ENCODE results near the gene KITLG.
"Not testable (repeated sequence)": the region's sequence is repeated elsewhere in the genome, so short reads cannot be mapped to it uniquely, and the experiment has no call there.

The KITLG gene

DNA sequence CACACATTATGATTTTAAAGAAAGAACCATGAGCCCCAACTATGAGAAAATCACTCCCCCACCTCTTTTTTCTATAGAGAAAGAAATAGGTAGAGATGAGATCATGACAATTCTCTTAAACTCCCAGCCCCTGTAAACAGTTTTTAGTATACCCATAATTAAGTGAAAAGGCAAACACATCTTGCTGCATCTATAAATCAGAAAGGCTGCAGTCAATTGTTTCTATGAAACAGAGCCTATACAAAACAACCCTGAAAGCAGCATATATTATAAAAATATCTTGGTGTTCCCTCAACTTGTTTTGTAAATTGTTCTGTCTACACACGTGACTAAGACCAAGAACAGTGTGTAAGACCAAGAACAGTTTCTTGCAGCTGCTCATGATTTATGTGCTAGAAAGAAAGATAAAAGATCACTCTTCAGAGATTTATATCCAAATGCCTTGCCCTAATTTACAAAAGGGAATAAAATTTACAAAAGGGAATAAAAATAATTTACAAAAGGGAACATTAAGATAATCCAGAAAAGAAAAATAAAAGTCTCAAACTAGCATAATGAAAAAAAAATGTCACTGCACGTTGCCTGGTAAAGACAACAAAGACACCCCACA is 4.8 kb downstream of the KITLG start:
- no peak for DNase-seq

DNA sequence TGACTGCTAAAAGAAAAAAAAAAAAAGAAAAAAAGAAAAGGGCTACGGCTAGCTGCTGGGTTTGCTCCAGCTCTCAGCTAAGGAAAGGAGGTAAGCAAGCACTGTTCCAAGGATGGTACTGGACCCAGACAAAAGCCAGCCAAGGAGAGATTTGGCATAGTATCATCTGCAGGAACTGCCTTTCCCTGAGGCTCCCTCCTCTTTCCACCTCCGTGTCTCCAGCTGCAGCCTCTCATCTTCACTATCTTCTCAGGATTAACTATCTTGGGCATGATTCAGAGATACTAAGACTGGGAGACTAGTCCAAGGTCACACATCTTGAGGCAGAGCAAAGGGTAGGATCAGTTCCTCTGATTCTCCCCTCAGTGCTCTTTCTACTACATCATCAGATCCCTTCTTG is 6.0 kb downstream of the KITLG start:
- DNase-seq = no peak

DNA sequence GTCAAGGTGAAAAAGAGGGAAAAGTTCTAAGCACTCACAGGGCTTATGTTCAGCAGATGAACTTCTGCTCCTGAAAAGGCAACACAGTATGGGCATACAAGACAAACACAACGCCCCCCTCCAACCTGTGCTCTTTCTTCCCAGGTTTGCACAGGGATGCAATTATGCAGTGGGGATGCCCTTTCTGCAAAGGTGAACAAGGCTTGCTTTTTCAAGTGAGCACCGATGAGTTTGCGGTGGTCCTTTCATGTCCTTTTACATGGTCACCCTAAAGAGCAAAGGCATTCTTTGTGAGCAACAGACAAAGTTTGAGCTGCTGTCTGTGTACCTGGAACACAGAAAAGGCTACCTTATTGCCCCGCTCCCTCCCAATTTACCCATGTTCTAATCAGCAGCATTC is 6.7 kb downstream of the KITLG start:
- DNase-seq = no peak

DNA sequence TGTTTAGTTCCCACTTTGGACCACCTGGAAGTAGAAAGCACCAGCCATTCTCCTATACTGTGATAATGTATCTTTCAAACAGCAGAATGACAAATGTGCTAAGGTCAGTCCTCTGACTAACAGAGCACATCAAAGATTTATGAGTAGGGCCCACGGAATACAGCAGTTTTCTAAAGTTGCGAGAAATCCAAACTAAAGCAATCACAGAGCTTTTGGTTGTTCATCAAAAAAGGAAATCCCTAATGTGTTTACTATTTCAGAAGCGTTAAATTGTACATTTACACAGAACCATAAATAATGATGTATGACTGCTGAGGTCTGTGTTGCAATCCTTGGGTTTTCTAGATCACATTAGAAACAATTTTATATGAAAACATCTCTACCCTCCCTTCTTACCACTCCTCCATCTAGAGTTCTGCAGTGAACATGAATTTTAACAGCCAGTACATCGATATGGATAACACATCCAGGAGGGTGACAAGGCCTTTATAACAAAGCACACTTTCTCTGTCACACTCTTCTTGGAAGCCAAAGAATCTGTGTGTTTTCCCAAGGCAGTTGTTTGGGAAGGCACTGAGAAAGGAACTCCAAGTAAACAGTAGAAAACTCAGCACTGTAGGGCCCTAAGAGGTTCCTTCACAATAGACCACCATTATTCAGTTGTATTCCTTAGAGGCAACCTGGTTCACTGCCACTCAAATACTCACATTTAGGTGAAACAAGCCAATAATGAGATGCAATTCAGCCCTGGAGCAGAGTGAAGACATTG is 7.3 kb downstream of the KITLG start:
- DNase-seq = no peak

DNA sequence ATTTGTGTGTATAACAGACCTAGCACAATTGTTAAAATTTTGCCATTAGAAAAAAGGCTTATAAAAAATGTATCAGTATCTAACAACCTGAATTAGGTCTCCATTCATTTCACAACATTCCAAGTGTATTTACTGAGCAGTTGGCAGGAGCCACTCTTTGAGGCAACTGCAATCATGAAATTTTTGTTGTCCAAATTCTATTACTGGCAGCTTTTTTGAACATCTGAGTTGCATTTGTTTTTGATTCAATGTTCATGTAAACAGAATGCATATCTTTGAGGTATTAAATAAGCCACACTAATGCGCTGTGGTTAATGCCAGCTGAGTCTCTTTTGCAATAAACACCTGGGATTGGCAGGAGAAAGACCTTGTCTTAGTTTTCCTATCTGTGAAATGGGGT is 8.7 kb downstream of the KITLG start:
- DNase-seq = no peak

DNA sequence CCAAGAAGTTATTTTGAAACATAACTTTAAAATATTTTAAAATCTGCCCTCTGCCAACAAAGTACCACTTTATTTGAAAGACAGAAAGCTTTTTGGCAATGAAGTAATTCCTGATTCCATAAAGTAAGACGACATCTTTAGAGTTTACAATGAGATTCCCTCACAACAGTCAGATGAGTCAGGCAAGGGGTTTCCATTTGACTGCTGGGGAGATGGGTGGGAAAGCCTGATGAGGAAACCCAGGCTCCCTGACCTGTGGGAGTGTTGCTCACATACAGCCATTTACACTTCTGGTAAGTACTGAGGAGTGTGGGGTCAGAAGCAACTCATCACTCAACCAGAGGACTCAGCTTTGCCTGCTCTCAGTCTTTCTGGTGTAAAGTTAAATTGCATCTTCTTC is 10.2 kb downstream of the KITLG start:
- DNase-seq = no peak

DNA sequence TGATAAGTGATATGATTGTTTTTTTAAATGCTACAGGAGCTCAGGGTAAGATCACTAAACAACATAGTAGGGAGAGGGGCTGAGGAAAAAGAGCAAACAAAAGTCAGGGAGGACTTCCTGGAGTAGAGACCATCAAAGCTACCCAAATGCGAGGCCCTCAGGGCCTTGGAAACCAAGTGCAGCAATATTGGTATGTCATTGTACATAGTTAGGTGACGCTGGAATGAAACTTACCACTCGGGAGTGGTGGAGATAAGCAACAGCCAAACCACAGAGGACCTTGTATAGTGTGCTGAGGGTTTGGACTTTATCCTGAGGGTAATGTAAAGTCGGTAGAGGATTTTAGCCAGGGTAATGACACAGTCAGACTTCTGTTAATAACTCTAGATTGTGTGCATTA is 13.8 kb downstream of the KITLG start:
- no peak for DNase-seq

DNA sequence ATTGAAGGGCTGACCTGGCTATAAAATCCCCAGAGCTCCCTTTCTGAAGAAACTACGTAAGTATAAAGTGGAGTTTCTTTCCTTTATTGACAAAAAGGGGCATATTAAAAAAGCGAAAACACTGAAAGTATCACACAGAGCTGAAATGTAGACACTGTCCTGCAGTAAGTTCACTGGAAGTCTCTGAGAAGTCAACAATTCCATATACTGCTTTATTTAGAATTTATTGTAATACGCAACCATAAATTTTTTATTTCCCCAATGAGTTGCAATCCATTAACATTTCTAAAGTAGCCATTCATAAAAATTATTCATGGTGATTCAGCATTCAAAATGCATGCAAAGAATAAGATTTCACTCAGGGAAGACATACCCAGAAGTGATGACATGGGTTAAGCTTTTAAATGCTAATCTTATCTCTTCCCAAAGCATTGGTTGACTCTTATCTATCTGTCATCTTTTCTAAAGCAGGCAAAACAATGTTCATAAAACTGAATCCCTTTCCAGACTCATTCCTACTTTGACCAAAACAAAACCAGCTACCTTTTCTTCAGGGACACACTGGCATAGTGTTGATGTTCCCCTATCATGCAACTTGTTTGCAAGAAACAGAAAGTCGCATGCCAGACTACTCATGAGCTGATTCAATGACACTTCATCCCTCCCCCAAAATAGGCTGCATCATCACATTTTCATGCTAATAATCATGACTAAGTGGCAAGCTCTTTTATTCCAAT is 17.3 kb downstream of the KITLG start:
- DNase-seq = no peak

DNA sequence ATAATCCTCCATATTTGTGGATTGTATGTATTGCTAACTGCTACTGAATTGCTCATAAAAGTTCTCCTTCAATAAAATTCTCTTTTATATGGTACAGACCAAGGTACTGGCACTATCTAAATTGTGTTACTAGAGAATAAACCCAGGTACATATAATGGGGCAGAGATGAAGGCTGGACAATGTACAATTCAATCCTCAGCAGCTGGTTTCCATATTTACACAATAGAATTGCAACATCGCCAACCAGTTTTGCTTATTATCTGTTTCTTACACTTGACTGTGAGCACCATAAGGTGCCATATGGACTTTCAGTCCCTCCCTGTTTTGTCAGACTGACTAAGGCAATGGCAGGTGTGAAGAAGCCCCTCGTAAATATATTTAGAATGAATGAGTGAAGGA is 18.1 kb downstream of the KITLG start:
- DNase-seq = no peak

DNA sequence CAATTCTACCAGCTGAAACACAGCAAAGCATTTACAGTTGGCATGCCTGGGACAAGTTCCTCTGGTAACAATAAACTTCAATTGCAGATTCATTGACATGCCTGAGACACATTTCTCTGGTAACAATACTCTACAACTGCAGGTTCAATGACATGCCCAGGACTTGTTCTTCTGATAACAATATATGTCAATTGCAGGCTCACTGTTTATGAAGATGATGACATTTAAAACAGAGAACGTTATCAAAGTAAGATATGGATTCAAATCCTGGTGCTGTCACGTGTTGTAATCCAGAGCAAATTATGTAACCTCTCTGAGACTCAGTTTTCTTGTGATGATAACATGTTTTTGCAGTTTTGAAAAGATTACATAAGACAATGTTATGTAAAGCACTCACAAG is 20.5 kb downstream of the KITLG start:
- no peak for DNase-seq

DNA sequence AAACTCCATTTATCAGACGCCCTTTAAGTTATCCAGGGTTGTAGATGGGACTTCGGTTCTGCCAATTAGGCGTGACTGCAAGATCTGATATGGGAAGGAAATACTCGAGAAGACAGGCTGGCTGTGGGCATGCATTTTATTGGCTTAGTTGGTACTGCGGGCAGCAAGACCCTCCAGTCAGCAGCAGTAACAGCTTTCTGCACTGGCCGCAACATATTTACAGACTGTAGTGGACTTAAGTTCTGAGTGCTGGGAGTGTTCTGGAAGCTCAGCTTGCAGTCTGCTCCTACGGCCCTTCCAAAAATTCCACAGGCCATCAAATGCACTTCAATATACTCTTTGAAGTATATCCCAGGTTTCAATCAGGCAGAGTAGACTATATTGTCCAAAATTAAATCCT is 21.1 kb downstream of the KITLG start:
- no peak for DNase-seq

DNA sequence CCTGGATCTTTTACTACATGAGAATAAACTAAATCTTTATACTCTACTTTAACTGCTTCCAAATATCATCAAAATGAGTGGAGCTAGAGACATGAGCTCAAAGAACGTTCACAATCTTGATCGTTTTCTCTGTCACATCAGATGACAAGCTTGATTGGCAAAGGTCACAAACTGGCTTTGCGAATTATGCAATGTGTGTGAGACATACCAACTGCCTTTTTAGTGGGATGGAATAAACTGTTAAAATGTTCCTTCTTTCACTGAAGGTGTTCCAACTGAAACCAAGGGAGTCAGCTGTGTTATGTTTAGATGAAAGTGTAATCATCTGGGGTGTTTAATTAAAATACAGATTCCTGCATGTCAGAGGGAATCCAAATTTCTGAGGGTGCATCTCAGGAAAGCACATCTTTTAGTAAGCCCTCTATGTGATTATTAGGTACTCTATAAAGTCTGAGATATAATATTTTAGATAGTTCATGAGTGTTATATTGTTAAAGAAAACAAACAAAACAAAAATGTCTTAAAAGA is 21.9 kb downstream of the KITLG start:
- no peak for DNase-seq

DNA sequence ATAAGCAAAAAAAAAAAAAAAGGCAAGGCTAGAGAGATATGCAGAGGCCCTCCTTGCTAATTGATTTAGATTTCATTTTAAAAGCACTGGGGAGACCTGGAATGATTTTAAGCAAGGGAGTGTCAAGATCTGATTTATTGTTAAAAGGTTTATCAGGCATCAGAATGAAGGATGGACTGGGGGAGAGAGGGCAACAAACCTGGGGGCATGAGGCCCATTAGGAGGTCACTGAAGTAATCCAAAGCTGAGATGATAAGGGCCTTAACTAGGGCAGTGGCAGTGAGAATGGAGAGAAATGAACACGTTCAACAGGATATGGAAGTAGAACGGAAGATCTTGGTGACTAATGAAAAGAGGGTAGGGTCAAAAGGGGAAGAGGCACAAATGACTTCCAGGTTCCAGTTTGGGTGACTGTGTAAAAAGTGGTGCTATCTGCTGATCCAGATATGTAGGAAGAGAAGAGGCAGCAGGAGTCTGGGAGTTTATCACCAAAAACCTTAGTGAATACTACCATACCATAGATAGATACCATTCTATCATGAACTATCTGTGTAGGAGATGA is 24.0 kb downstream of the KITLG start:
- no peak for DNase-seq

DNA sequence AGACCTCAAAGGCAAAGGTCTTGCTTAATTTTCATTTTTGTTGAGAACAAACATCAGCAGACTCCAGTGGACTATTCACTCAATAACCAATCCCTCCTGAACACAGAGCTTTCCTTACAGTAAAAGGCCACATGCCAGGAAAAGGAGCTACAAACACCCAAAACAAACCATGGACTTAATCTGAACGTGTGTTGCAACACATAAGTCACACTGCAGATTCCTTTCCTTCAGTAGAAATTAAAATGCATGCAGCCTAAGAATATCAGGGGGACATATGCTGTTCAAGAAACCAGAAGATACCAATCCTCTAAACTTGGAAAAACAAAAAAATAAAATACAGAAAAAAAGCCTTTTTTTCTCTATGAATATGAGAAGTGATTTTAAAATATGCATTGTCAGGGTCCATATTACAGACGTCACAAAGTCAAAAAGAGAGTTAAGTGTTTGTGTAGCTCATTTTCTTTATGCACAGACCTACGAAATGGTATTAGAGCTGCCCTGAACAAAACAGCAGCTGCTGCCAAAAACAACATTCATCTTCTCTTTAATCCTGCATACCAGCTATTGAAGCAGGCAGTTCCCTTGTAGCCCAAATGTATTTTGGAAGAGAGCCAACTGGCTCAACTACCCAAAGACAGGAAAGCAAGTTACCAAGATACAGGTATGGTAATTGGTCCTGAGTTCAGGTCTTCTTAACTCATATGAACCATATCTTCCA is 26.2 kb downstream of the KITLG start:
- DNase-seq = no peak

DNA sequence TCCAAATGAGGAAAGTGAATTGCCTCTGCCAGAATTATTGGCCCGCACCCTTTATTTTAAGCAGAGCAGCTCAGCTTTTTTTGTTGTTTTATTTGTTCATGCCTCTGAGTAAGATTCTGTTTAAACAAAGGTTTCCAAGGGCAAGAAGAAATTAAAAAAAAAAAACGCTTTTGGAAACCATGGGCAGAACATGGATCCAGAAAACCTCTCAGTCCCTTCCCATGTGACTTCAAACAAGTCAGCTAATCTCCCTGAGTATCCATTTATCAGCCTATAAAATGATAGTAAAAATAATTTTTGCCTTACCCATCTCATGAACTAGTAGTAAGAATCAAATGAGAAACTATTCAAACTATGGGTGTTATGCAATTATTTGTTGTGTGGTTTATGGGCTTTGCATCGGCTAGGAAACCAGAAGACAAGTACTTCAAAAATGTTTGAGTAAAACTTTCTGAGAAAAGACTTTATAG is 27.6 kb downstream of the KITLG start:
- DNase-seq = no peak

DNA sequence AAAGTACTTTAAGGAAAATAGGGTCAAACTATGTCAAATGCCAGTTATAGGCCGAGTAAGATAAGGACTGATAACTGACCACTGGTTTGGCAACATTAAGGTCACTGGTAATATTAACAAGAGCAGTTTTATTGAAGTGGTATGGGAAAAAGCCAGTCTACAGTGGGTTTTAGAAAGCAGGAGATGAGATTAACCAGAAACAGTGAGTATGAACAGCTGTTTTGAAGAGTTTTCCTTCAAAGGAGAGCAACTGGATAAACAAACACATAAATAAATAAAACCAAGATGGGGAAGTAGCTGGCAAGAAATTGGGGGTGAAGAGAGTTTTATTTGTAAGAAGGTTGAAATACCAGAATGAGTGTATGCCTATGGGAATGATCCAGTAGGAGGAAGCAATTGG is 30.3 kb downstream of the KITLG start:
- no peak for DNase-seq

DNA sequence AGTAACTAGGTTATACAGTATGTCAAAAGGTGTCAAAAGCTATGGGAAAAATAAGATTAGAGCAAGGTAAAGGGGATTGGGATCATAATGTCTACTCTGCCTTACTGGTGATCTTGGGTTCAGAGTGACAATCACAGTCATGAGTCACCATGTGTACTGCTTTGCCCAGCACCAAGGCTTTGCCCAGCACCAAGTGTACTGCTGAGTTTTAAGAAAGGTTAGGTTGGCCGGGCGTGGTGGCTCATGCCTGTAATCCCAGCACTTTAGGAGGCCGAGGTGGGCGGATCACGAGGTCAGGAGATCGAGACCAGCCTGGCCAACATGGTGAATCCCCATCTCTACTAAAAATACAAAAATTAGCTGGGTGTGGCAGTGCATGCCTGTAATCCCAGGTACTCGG is 32.3 kb downstream of the KITLG start:
- DNase-seq = not testable (repeated sequence)

DNA sequence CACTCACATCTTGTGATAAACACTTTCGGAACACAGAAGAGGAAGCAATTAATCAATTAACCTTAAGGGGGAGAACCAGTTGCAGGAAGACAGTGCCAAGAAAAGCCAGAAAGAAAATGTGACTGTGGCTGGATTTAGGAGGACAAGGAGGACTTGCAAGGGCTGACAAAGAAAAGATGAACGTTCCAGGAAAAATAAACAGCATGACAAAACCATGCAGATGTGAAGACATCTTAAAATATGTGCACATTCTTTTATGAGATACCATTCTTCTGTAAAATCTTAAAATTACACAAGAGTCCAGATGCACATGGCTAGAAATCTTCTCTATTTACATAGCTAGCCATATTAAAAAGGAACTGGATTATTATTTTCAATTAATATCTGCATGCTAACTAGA is 33.4 kb downstream of the KITLG start:
- DNase-seq = no peak

DNA sequence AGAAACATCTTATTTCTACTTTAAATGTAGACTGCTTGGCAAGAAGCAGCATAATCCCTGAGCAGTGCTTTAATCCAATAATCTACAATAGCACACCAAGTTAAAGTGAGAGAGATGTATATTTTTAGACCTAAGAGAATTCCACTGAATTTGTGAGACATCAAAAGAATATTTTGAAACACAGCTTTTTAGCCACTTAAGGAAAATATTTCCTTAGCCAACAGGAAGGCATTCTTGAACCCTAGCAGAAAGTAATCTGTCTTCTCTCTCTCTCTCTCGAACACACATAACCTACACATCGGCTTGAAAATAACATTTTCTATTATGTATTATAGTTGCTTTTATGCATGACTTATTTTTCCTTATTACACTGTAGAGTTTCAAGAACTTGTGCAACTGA is 34.0 kb downstream of the KITLG start:
- DNase-seq = no peak

DNA sequence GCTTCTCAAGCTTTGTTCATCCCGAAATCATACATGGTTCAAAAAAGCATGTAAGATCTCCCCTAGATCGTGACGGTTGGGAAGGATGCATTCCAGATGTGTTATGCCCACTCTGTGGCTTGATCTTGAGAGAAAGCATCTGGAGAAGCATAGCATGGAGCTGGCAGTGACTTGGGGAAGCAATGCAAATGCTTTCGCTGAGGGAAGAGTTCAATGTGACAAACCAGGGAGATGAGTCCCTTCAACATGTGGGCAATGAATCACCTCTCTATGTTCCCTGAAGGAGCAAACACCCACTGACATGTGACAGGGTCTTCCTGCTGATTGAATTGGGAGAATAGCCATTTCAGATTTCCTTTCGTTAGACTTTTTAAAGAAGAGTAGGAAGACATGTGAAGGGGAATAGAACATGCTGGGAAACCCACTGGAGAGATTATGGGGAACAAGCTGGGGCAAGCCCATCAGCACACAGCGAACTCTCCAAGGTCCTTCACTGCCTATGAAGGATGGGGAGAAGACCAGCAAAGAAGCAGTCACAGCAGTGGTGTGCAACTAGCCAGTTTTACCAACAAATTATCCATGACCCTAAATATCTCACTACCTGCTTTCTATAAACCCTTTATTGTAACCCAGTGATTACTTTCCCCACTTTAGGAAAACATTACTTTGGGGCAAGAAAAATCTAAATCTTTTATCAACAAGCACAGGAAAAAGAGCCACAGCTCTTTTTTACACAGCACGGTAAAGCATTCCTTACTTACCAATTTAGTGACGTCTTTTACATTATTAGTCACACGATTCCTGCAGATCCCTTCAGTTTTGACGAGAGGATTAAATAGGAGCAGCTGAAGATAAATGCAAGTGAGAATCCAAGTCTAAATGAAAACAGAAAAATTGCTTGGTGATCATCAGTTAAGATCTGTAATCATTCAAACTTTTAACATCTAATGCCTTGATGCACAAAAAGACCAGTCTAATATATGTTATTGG is 35.0 kb downstream of the KITLG start:
- no peak for DNase-seq

DNA sequence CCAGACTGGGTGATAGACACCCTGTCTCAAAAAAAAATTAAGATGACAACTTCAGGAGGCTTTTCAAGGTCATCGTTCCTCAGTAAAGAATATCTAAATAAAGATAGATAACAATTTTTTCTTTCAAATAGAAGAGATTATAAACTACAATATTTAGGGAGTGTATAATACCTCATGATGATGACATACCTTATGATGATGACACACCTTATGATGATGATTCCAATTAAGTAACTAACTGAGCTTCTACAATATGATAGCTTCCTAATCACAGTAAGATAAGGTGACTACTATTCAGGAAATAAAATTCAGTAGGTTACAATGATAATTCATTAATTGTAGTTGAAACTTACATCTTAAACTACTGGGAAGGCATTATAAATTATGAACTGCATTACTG is 40.4 kb downstream of the KITLG start:
- no peak for DNase-seq

DNA sequence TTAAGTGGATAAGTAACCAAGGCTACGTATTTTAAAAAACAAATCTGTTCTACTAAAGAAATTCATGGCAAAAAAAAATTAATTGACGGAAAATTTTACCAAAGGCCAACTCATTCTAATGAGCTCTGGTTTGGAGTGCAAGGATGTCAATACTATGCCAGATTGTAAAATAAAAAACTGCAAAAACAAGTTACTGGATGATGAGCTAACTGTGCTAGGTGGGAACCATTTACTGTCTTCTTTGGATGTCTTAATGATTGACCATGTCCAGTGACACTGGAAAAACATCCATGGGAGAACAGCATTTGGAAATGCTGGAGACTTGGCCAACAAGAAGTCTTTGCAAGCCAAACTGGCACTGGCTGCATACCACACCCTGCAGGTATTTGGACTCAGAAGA is 41.6 kb downstream of the KITLG start:
- DNase-seq = no peak

All from activated CD4-positive, alpha-beta T cell treated with anti-CD3 and anti-CD28 coated beads, Interleukin-2, Interleukin-6, amounts not matched to agents 100 ng/mL and 50 ng/mL, durations not matched to agents 16 hours and 8 hours (primary cell).